ENCODE measurements around the gene DMRTB1.

DMRTB1 gene

DNA sequence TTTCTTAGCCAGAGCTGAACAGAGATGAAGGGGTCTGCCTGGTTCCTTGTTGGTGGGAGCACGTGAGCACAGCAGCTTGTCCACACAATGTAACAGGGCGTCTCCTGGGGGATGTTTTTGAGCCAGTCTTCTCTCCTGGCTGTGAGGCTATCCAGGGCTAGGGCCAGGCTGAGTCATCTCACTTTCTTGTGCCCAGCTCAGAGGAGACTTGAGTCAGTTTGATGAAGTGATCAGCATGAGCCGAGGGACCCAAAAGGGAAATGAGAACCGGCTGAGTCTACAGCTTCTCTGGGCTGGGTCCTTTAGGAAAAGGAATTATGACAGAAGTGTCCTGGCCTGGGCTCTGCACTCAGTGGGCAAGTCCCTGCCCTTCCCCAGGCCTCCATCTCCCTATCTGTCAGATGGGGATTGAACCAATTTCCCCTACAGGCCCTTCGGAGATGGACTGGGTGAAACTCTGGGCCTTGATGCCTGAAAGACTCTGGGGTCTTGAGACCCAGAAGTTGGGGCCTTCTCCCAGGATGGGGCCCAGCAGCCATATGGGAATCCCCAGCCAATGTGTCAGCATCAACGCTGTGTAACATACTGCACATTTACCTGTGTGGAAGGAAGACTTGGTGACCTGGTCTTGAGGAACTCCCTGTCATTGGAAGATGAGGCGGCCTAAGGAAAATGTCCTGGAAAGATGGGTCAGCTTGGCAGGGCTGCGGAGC, 36.6 kb downstream of the DMRTB1 start:
- no peak for DNase-seq

GRCh38 chr1:53498555-53499131, 39.4 kb downstream of the DMRTB1 start:
- DNase-seq, result peak; percentile 52

GRCh38 chr1:53499257-53500203, 40.3 kb downstream of the DMRTB1 start:
- DNase-seq, result no peak

- no peak for DNase-seq
Measured at GRCh38 chr1:53500204-53501064, 41.2 kb downstream of the DMRTB1 start.

- no peak for DNase-seq
Measured at GRCh38 chr1:53501065-53502005, 42.1 kb downstream of the DMRTB1 start.

GRCh38 chr1:53502641-53503432, 43.6 kb downstream of the DMRTB1 start:
- no peak for DNase-seq

- DNase-seq, result no peak
Measured at GRCh38 chr1:53503433-53504217, 44.4 kb downstream of the DMRTB1 start.

- no peak for DNase-seq
Measured at GRCh38 chr1:53504901-53505300, 45.7 kb downstream of the DMRTB1 start.

DNA sequence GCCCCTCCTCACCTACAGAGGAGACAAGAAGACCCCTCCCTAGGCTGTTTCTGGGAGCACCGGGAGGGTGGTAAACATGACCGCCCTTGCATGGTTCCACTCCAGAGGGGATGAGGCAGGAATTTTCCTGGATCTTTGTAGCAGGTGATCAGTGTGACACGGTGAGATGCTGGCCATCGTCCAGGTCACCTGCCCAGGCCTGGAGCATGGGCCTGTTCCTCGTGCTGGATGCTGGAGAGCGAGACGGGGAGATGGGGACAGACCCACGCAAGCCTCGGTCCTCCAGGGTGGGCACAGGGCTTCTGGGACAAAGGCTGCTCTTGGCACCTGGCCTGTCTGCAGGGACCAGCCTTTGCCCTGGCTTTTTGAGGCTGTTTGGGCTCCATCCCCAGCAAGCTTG, 46.2 kb downstream of the DMRTB1 start:
- no peak for DNase-seq

DNA sequence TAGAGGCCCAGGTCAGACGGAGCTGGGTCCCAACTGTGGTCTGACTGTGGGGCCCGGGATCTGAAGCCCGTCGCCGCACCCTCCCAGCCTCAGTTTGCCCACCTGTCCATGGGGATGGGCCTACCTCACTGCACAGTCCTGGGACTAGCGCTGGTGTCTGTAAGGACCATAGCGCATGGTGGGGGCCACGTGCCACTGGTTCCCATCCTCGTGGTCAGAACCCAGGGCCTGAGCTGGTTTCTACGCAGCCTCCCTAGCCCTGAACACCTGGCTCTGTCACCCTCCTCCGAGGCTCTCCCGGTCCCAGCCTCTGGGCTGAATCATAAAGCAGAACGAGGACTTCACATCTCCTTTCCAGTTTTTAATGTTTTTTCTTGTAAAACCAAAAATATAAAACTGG, 46.7 kb downstream of the DMRTB1 start:
- no peak for DNase-seq

DNA sequence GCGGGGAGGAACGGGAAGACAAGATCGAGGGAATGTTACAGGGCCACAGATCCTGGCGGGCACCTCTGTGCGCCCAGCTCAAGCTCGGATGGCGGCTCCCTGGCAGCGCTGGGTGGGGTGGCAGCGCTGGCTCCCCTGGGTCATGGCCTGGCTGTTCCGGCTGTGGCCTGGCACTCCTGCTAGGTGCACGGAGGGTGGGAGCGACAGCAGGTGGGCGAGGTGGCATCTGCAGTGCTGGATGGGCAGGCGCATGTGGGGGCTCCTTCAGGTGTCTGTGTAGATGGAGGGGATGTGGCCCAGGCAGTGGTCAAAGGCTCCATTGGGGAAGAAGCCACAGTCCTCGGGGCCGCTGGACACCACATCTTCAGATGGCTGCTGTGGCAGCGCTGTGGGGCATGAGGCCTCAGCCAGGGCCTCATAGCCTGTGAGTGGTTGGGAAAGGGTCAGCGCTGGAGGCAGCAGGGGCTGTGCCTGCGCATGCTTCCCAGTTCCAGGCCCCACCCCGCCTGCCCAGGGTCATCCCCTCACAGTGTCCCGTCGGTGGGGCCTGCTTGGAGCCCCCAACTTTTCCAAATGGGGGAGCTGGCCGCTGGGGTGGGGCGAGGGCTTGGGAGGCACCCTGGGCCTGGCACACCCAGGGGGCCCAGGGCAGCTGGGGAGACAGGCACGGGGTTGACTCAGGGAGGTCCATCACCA, 47.3 kb downstream of the DMRTB1 start:
- DNase-seq, result no peak

- DNase-seq, result no peak
Measured at GRCh38 chr1:53507116-53507820, 48.1 kb downstream of the DMRTB1 start.

GRCh38 chr1:53508056-53508990, 49.1 kb downstream of the DMRTB1 start:
- DNase-seq, result no peak

DNA sequence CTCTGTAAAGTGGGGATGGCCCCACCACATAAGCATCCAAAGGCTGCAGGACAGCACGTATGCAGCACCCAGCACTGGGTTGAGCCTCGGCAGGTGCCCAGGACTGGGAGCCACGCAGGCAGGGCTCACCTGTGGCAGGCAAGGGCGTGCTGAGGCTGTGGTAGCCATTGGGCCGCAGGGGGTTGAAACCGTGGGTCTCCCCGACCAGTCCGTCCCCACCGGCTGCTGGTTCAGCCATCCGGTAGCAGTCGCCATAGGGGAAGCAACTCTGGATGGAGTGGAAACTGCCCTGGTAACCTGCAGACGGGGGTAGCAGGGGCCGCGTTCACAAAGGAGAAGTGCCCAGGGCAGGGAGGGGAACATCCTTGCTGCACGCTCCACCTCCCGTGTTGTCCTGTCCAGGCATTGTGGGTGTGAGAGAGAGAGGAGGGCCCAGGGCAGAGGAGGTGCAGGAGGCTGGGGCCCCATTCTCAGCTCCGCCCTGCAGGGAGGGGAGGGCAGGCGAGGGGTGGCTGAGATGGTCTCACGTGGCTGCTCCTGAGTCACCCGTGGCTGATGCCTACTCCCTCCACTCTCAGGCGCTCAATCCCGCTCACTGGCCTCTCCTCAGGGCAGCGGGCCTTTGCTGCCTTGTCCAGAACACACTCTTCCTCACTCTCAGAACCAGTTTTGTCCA, 49.9 kb downstream of the DMRTB1 start:
- DNase-seq, result peak; percentile 35

GRCh38 chr1:53509775-53510174, 50.6 kb downstream of the DMRTB1 start:
- no peak for DNase-seq

GRCh38 chr1:53510215-53510614, 51.0 kb downstream of the DMRTB1 start:
- no peak for DNase-seq

All from RPMI8226 (cell line).